Stimulated activated CD4-positive, alpha-beta T cell treated with anti-CD3 and anti-CD28 coated beads, TNF-alpha, amount 100 ng/mL, for 1 hour (primary cell): Measurements from ENCODE around the gene HAGHL.
"Not testable (repeated sequence)": the region's sequence is repeated elsewhere in the genome, so short reads cannot be mapped to it uniquely, and the experiment has no call there.

Experiments
- DNase-seq, 3 donors: peaks; one replicate each; pipeline ENCODE4 v3.0.0-alpha.2; 2020; ENCODE audit warnings: low read depth in 3 of 3, low spot score in 1 of 3

HAGHL gene

DNA sequence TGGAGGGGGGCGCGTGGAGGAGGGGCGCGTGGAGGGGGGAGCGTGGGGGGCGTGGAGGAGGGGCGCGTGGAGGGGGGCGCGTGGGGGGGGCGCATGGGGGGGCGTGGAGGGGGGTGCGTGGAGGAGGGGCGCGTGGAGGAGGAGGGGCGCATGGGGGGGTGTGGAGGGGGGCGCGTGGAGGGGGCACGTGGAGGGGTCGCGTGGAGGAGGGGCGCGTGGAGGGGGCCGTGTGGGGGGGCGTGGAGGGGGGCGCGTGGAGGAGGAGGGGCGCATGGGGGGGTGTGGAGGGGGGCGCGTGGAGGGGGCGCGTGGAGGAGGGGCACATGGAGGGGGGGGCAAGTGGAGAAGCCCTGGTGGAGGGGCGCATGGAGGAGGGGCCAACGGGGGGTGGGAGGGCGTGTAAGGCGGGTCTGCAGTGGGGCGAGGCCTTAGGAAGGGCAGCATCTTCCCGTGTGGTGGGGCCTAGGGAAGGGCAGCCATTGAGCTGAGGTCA is 40.9 kb downstream of the HAGHL start:
- DNase-seq = no peak

DNA sequence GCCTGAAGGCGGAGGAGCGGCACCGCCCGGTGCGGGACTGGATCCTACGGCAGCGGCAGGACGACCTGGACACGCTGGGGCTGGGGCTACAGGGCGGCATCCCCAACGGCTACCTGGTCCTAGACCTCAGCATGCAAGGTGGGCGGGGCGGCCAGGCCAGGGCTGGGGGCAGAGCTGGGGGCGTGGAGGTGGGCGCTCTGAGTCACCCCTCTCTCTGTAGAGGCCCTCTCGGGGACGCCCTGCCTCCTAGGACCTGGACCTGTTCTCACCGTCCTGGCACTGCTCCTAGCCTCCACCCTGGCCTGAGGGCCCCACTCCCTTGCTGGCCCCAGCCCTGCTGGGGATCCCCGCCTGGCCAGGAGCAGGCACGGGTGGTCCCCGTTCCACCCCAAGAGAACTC is 41.5 kb downstream of the HAGHL start:
- no peak for DNase-seq

DNA sequence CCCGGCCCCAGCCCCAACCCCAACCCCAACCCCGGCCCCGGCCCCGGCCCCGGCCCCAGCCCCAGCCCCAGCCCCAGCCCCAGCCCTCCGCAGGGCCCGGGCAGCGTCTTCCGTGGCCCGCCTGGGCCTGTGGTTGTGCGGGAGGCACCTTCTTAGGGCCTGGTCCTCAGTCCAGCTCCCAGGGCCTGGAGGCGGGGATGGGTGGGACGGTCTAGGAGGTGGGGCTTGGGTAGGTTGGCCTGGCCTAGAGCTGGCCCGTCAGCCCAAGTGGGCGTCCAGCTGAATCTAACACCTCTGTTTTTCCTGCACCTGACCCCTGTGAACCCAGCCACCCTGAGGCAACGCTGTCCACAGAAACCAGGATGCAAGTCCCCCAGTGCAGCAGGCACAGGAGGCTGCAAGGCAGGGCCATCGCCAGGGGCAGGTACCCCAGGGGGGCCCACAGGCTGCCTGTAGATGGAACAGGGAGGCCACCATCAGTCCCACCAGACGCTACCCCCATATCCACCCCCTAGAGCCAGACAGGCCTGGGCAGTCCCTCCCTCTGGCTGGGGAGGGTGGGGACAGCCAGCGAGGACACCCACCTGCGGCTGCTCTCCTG is 42.4 kb downstream of the HAGHL start:
- DNase-seq = no peak

DNA sequence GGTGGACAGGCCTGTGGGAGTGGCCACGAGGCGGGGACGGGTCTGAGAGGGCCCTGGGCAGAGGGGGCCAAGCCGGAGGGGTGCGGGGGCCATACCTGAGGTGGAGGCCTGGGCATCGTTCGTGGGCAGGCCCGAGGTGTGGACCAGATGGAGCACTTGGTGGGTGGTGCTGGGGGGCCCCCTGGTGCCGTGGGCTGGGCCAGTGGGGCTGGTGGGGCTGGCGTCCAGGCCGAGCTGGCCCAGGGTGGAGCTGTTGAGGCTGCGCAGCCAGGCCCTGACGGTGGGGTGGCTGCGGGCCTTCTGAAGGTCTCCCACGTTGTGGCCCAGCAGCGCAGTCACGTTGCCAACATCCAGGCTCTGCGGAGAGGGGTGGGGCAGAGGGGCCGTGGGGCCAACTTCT is 43.0 kb downstream of the HAGHL start:
- no peak for DNase-seq

DNA sequence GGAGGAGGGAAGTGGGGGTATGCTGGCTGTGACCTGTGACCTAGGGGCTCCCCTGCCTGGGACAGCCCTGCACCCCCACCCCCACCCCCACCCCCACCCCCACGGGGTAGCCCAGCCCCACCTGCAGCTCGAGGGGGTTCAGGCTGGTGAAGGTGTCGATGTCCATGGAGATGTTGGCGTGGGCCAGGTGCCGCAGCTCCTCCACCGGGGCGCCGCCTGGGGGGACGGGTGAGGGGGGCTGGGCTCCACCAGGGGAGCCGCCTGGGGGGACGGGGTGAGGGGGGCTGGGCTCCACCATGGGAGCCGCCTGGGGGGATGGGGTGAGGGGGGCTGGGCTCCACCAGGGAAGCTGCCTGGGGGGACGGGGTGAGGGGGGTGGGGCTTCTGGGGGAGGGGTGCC is 43.5 kb downstream of the HAGHL start:
- no peak for DNase-seq

DNA sequence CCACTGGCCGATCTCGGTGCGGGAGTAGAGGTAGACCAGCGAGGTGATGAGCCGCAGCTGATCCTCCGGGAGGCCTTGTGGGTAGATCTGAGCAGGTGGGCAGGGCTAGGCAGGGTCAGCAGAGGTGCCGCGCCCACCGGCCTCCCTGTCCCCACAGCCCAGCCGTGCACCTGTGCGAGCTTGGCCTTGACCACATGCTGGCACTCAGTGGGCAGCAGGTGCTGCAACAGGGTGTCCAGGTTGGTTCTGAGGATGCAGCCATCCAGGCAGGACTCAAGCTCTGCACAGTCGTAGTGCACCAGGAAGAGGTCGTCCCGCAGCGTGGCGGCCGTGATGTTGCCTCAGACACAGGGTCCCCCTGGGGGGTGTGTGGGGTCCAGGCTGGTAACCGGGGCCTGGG is 46.1 kb downstream of the HAGHL start:
- no peak for DNase-seq

DNA sequence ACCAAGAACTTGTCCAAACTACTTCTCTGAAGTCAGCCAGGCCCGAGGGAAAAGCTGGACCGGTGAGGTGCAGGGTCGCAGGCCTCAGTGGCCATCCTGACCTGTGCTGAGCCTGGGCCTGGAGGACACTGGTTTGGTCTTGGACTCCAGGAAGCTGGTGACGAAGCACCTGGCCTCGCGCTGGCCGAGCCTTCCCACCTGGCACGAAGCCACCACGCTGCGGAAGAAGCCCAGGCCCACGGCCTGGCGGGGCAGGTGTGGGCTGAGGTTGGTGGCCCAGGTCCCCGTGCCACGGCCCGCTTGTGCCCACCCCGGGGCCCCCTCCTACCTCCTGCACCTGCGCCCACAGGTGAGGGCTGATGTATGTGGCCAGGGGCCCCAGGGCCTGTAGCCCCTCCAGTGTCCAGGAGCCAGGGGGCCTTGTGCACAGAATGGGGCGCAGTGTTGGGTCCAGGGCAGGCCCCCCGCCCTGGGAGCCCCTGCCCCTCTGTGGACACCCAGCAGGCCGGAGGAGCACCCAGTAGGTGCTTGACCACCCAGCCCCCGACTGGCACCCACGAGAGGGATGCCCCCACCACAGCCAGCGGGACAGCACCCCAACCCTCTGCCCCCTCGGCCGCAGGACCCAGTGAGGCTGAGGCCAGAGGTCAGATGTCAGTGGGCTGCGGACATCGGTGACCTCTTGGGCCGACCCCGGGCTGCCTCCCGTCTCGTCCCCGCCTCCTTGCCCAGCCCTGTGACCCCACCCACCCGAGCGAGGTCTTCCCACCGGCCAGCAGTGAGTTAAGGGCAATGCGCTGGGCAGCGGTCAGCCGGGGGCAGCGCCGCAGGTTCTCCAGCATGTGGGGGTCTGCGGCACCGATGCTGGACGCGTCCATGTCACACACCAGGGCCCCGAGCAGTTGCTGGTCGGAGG is 47.4 kb downstream of the HAGHL start:
- DNase-seq = no peak

DNA sequence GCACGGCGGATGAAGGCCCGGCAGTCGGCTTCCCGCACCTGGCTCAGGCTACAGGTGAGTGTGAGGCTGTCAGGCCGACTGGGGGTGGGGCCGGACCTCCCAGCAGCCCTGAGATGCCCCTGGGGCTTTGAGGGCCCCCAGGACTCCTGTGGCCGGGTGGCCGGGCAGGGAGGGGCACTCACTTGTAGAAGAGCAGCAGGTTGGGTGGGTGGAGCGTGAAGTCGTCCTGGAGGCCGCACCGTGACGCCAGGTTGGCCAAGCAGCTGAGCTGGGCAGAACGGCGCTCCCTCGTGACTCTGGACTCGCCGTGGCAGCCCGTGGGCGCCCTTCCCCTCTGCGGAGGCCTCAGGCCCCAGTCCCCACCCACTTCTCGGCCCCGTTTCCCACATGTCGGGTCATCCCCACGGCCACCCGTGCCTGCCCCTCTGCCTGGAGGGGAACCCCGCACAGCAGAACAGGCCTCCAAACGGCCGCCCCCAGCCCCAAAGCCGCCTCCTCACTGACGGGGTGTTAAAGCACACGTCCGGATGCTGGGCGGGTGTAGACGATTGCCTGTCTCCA is 48.4 kb downstream of the HAGHL start:
- DNase-seq = no peak

DNA sequence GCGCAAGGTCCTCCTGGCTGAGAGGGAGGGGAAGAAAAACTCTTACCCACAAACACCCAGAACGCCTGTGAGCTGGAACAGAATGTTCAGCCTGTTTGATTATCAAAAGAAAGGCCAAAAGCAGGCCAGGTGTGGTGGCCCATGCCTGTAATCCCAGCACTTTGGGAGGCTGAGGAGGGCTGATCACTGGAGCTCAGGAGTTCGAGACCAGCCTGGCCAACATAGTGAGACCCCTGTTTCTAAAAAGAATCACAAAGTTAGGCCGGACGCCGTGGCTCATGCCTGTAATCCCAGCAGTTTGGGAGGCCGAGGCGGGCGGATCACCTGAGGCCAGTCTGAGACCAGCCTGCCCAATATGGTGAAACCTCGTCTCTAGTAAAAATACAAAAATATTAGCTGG is 49.4 kb downstream of the HAGHL start:
- not testable (repeated sequence) for DNase-seq

DNA sequence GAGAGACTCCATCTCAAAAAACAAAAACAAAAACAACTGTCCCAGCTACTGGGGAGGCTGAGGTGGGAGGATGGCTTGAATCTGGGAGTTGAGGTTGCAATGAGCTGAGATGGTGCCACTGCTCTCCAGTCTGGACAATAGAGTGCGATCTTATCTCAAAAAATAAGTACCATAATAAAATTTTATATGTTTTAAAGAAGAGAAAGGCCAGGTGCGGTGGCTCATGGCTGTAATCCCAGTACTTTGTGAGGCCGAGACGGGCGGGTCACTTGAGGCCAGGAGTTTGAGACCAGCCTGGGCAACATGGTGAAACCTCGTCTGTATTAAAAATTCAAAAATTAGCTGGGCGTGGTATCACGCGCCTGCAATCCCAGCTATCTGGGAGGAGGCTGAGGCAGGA is 49.9 kb downstream of the HAGHL start:
- DNase-seq = no peak

DNA sequence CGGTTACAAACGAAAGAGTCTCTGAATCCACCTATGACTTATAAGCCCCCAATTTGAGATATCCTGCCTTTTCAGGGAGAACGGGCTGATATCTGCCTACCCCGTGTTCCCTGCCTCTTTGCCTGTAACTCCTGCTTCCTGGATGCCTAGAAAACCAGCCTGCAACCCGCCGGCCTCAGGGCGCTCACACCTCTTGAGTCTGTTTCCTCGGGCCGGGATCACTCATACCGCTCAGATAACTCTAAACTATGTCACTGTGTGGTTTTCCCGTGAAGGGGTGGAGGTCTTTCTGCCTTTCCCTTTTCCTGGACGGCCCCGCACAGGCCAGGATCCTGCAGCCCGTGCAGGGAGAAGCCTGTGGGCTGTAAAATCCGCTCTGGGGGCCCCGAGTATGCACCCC is 50.9 kb downstream of the HAGHL start:
- DNase-seq = no peak

DNA sequence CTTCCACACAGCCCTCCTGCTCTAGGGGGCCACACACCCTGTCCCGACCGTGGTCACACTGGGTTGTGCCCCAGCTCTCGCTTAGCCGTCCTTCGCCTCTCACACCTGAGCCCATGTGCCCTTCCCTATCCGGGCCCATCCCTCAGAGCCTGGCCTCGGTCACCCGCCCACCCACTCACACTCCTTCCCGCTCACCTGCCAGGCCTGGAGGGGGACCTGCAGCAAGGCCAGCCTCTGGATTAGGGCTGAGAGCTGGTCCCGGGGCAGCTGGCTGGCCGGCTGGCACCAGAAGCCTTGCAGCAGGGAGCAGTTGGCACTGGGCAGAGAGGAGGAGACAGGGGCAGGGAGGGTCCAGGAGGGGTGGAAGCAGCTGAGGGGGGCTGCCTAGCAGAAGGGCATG is 51.5 kb downstream of the HAGHL start:
- no peak for DNase-seq

DNA sequence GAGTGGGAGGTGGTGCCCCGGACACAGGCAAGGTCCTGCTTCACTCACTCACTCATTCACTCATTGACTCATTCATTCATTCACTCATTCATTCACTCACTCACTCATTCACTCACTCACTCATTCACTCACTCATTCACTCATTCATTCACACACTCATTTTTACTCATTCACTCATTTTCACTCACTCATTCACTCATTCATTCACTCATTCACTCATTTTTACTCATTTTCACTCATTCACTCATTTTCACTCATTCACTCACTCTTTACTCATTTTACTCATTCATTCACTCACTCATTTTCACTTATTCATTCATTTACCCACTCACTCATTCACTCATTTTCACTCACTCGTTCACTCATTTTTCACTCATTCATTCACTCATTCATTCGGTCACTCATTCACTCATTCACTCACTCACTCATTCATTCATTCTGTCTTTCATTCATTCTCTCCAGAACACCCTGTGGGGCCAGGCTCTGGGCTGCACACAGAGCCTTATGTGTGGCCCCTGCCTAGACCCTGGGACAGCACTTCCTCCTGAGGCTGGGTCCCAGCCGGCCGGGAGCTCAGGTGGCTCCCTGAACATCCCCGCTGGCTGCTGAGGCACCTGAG is 52.1 kb downstream of the HAGHL start:
- no peak for DNase-seq
